HepG2 (cell line): ENCODE data around the gene WDR82. TPM values are rescaled to one million over a fixed set of nuclear protein-coding genes. Genes with fewer than 3 reads are reported as not detected.

Experiments
- BORCS8-MEF2B ChIP-seq: sonication (generic); formaldehyde crosslinking; IDR thresholded peaks from 2 replicates; pipeline ENCODE4 v1.8.0; 2022; ENCODE audit warnings: mild to moderate bottlenecking, missing genetic modification reagents
- GTF3A ChIP-seq: sonication (generic); formaldehyde crosslinking; conservative IDR thresholded peaks from 2 replicates; pipeline ENCODE4 v1.4.0; 2020; ENCODE audit warnings: mild to moderate bottlenecking, missing genetic modification reagents
- KDM6A ChIP-seq: IDR thresholded peaks from 2 replicates; pipeline ENCODE4 v1.6.1; 2016; ENCODE audit warnings: low read depth
- NFE2L1 ChIP-seq: sonication (generic); formaldehyde crosslinking; IDR thresholded peaks from 2 replicates; pipeline ENCODE4 v1.4.0; 2020; ENCODE audit warnings: missing genetic modification reagents, mild to moderate bottlenecking, borderline replicate concordance
- NPAS2 ChIP-seq: sonication (generic); formaldehyde crosslinking; IDR thresholded peaks from 2 replicates; pipeline ENCODE4 v1.8.0; 2022; ENCODE audit warnings: mild to moderate bottlenecking, missing genetic modification reagents, borderline replicate concordance
- NR2F1 ChIP-seq, 2 experiments: fragments of 450-650 bp in 1 of 2; formaldehyde crosslinking in 1 of 2; IDR thresholded peaks; 2 replicates each; pipeline versions ENCODE4 v1.5.0 to v1.6.1; 2016 to 2020; ENCODE audit warnings: mild to moderate bottlenecking in 1 of 2, missing compliant biosample characterization in 1 of 2, missing genetic modification reagents in 1 of 2, moderate library complexity in 1 of 2
- NRL ChIP-seq: sonication (generic); formaldehyde crosslinking; IDR thresholded peaks from 2 replicates; pipeline ENCODE4 v1.5.0; 2020; ENCODE audit warnings: missing genetic modification reagents, mild to moderate bottlenecking, moderate library complexity, borderline replicate concordance
- TP53 ChIP-seq: sonication (generic); formaldehyde crosslinking; conservative IDR thresholded peaks from 2 replicates; pipeline ENCODE4 v1.4.0; 2020; ENCODE audit warnings: missing genetic modification reagents
- ZMYM4 ChIP-seq: sonication (generic); formaldehyde crosslinking; IDR thresholded peaks from 2 replicates; pipeline ENCODE4 v1.8.1; 2023; ENCODE audit warnings: mild to moderate bottlenecking, missing genetic modification reagents
- ZNF224 ChIP-seq: sonication (generic); formaldehyde crosslinking; IDR thresholded peaks from 2 replicates; pipeline ENCODE4 v1.5.0; 2020; ENCODE audit warnings: mild to moderate bottlenecking, missing genetic modification reagents
- ZNF44 ChIP-seq: sonication (generic); formaldehyde crosslinking; IDR thresholded peaks from 2 replicates; pipeline ENCODE4 v1.5.1; 2020; ENCODE audit warnings: mild to moderate bottlenecking, missing genetic modification reagents
- polyA plus RNA-seq, 8 experiments: library from polyadenylated mRNA; depleted of rRNA in 3 of 8; stranded (reverse) in 7 of 8; unstranded in 1 of 8; fragments of >200 nt; fragmentation: Illumina TruSeq in 4 of 8; extraction: Trizol in 4 of 8; gene quantifications; 2 replicates each; pipeline versions ENCODE4 v1.2.1 to v1.2.3, GENCODE V29; 2011 to 2016; ENCODE audit warnings: low read depth in 4 of 8, missing spikeins in 1 of 8, mixed read lengths in 1 of 8; ENCODE audit not compliant: insufficient read depth in 1 of 8
- total RNA-seq, 5 experiments: library from RNA; depleted of rRNA; stranded (reverse); fragments of >200 nt; fragmentation: Illumina TruSeq; extraction: Trizol; gene quantifications; 2 replicates each; pipeline ENCODE4 v1.2.3, GENCODE V29; 2016; ENCODE audit warnings: low read depth in 1 of 5
- TF ChIP-seq, protein P1 (sequence below): sonication (generic); formaldehyde crosslinking; IDR thresholded peaks from 2 replicates; pipeline ENCODE4 v1.5.0; 2020; ENCODE audit warnings: mild to moderate bottlenecking, missing genetic modification reagents, moderate library complexity
- TF ChIP-seq, protein P2 (sequence below): sonication (generic); formaldehyde crosslinking; IDR thresholded peaks from 2 replicates; pipeline ENCODE4 v1.5.0; 2020; ENCODE audit warnings: mild to moderate bottlenecking, missing genetic modification reagents
- TF ChIP-seq, protein P3 (sequence below): IDR thresholded peaks from 2 replicates; pipeline ENCODE4 v1.6.1; 2018; ENCODE audit warnings: missing genetic modification reagents
- TF ChIP-seq, protein P4 (sequence below): sonication (generic); formaldehyde crosslinking; IDR thresholded peaks from 2 replicates; pipeline ENCODE4 v1.4.0; 2020; ENCODE audit warnings: mild to moderate bottlenecking, missing genetic modification reagents
- TF ChIP-seq, protein P5 (sequence below): IDR thresholded peaks from 2 replicates; pipeline ENCODE4 v1.6.1; 2016
- TF ChIP-seq, protein P6 (sequence below): sonication (generic); formaldehyde crosslinking; IDR thresholded peaks from 2 replicates; pipeline ENCODE4 v1.8.0; 2022; ENCODE audit warnings: missing genetic modification reagents, mild to moderate bottlenecking, inconsistent platforms, borderline replicate concordance

The WDR82 gene
- total and polyA plus RNA-seq, 2 of the 13 experiments (the other 11 are each of a cell fraction or from before 2014, with no cell fraction given) = 39.1 to 59.5 TPM

DNA sequence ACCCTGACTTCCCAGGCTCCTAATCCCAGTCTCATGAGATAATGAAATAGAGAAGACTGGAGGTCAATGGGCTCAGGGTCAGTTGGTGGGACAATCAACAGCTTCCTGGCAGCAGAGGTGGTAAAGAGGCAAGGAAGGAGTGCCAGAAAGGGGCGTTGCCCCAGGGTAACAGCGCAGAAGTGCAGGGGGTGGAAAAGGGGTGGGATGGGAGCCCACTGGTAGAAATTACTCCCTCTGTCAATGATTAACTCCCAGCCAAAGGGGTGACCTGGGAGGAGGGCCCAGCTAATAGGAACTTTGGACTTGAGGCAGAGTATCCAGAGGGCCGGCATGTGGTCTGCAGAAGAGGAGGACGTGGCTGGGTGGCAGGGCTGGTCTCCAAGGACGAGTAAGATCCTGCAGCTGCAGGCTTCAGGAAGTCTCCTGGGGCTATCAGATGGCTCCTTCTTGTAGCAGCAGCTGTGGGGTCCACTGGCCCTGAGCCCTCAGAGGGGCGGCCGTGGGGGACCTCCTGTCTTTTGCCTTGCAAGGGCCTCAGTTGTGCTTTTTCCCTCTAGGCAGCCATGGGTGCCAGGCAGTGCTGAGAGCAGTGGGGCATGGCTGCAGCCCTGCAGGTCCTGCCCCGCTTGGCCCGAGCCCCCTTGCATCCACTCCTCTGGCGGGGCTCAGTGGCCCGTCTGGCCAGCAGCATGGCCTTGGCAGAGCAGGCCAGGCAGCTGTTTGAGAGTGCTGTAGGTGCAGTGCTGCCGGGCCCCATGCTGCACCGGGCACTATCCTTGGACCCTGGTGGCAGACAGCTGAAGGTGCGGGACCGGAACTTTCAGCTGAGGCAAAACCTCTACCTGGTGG is 11.5 kb upstream of the WDR82 start (continued):
- TF ChIP-seq, protein P1, sequence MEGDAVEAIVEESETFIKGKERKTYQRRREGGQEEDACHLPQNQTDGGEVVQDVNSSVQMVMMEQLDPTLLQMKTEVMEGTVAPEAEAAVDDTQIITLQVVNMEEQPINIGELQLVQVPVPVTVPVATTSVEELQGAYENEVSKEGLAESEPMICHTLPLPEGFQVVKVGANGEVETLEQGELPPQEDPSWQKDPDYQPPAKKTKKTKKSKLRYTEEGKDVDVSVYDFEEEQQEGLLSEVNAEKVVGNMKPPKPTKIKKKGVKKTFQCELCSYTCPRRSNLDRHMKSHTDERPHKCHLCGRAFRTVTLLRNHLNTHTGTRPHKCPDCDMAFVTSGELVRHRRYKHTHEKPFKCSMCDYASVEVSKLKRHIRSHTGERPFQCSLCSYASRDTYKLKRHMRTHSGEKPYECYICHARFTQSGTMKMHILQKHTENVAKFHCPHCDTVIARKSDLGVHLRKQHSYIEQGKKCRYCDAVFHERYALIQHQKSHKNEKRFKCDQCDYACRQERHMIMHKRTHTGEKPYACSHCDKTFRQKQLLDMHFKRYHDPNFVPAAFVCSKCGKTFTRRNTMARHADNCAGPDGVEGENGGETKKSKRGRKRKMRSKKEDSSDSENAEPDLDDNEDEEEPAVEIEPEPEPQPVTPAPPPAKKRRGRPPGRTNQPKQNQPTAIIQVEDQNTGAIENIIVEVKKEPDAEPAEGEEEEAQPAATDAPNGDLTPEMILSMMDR (CRISPR knock-in tag) = peak; percentile 16; the same call in 1 of the 2 replicates
- TF ChIP-seq KDM6A (CRISPR knock-in tag) (peak; percentile 54; the same call in 1 of the 2 replicates), TP53 (CRISPR knock-in tag) (no peak), NR2F1 (CRISPR knock-in tag; IDR thresholded peaks at IDR 0.05) (peak; percentile 6 to 24; a peak in 1 of 4 replicates), BORCS8-MEF2B (CRISPR knock-in tag) (peak; percentile 75), GTF3A (no peak), ZNF44 (CRISPR knock-in tag) (peak; percentile 82; the same call in 1 of the 2 replicates), NFE2L1 (CRISPR knock-in tag) (peak; percentile 30; the same call in 1 of the 2 replicates), NRL (CRISPR knock-in tag) (0 out of 2 replicates have a peak, but pooled peaks have one; percentile 23), ZMYM4 (CRISPR knock-in tag) (peak; percentile 65), ZNF224 (CRISPR knock-in tag) (peak; percentile 81; the same call in 1 of the 2 replicates), NPAS2 (CRISPR knock-in tag) (no peak)
- TF ChIP-seq, protein P2, sequence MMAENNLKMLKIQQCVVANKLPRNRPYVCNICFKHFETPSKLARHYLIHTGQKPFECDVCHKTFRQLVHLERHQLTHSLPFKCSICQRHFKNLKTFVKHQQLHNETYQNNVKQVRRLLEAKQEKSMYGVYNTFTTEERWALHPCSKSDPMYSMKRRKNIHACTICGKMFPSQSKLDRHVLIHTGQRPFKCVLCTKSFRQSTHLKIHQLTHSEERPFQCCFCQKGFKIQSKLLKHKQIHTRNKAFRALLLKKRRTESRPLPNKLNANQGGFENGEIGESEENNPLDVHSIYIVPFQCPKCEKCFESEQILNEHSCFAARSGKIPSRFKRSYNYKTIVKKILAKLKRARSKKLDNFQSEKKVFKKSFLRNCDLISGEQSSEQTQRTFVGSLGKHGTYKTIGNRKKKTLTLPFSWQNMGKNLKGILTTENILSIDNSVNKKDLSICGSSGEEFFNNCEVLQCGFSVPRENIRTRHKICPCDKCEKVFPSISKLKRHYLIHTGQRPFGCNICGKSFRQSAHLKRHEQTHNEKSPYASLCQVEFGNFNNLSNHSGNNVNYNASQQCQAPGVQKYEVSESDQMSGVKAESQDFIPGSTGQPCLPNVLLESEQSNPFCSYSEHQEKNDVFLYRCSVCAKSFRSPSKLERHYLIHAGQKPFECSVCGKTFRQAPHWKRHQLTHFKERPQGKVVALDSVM (CRISPR knock-in tag) = peak; percentile 51
- TF ChIP-seq, protein P3, sequence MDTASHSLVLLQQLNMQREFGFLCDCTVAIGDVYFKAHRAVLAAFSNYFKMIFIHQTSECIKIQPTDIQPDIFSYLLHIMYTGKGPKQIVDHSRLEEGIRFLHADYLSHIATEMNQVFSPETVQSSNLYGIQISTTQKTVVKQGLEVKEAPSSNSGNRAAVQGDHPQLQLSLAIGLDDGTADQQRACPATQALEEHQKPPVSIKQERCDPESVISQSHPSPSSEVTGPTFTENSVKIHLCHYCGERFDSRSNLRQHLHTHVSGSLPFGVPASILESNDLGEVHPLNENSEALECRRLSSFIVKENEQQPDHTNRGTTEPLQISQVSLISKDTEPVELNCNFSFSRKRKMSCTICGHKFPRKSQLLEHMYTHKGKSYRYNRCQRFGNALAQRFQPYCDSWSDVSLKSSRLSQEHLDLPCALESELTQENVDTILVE = peak; percentile 57; the same call in 1 of the 2 replicates
- TF ChIP-seq, protein P4, sequence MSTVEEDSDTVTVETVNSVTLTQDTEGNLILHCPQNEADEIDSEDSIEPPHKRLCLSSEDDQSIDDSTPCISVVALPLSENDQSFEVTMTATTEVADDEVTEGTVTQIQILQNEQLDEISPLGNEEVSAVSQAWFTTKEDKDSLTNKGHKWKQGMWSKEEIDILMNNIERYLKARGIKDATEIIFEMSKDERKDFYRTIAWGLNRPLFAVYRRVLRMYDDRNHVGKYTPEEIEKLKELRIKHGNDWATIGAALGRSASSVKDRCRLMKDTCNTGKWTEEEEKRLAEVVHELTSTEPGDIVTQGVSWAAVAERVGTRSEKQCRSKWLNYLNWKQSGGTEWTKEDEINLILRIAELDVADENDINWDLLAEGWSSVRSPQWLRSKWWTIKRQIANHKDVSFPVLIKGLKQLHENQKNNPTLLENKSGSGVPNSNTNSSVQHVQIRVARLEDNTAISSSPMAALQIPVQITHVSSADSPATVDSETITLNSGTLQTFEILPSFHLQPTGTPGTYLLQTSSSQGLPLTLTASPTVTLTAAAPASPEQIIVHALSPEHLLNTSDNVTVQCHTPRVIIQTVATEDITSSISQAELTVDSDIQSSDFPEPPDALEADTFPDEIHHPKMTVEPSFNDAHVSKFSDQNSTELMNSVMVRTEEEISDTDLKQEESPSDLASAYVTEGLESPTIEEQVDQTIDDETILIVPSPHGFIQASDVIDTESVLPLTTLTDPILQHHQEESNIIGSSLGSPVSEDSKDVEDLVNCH = no peak
- TF ChIP-seq, protein P5, sequence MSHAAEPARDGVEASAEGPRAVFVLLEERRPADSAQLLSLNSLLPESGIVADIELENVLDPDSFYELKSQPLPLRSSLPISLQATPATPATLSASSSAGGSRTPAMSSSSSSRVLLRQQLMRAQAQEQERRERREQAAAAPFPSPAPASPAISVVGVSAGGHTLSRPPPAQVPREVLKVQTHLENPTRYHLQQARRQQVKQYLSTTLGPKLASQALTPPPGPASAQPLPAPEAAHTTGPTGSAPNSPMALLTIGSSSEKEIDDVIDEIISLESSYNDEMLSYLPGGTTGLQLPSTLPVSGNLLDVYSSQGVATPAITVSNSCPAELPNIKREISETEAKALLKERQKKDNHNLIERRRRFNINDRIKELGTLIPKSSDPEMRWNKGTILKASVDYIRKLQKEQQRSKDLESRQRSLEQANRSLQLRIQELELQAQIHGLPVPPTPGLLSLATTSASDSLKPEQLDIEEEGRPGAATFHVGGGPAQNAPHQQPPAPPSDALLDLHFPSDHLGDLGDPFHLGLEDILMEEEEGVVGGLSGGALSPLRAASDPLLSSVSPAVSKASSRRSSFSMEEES = peak; percentile 54; the same call in 1 of the 2 replicates
- TF ChIP-seq, protein P6, sequence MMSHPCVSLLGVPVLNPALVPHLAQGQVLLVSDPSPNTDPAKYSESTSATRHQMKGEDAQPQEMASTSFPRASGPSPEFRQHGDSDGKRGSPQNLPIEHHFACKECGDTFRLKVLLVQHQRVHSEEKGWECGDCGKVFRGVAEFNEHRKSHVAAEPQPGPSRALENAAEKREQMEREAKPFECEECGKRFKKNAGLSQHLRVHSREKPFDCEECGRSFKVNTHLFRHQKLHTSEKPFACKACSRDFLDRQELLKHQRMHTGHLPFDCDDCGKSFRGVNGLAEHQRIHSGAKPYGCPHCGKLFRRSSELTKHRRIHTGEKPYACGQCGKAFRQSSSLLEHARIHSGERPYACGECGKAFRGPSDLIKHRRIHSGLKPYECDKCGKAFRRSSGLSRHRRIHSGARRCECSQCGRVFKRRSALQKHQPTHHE (CRISPR knock-in tag) = 0 out of 2 replicates have a peak, but pooled peaks have one; percentile 58
